Prostate gland (tissue), 2 donors: ENCODE measurements around the gene MYH15. TPM values are rescaled to one million over a fixed set of nuclear protein-coding genes. Genes with fewer than 3 reads are reported as not detected.

Experiments used
- DNase-seq: peaks from one replicate; pipeline ENCODE4 v3.0.0-alpha.2; 2019; ENCODE audit warnings: low spot score
- H3K27ac ChIP-seq, 2 donors: fragments of 200-600 bp; sonication (generic); 2 replicates each; pipeline ENCODE4 v1.5.1; 2017 to 2019
- H3K27me3 ChIP-seq: fragments of 200-600 bp; sonication (generic); replicated peaks from 2 replicates; pipeline ENCODE4 v1.5.1; 2019; ENCODE audit not compliant: insufficient read depth
- H3K36me3 ChIP-seq, 2 donors: fragments of 200-600 bp; sonication (generic); 1 replicate in 1 of 2; 2 replicates in 1 of 2; pipeline versions ENCODE4 v1.5.1 to v1.8.1; 2017 to 2019
- H3K4me1 ChIP-seq: fragments of 200-600 bp; sonication (generic); replicated peaks from 2 replicates; pipeline ENCODE4 v1.5.1; 2019
- H3K4me3 ChIP-seq, 2 donors: fragments of 200-600 bp; sonication (generic); 2 replicates each; pipeline ENCODE4 v1.5.1; 2017 to 2019
- H3K9me3 ChIP-seq: fragments of 200-600 bp; sonication (generic); 2 replicates; pipeline ENCODE4 v1.5.1; 2017
- CTCF ChIP-seq, 4 experiments: fragments of 200-600 bp in 2 of 4; fragments of 450-650 bp in 2 of 4; sonication (generic) in 2 of 4; IDR thresholded peaks; 1 replicate in 3 of 4; 2 replicates in 1 of 4; pipeline ENCODE4 v1.5.1; 2016 to 2019; ENCODE audit warnings: antibody characterized with exemption in 4 of 4, mild to moderate bottlenecking in 2 of 4, moderate library complexity in 2 of 4
- POLR2A ChIP-seq: fragments of 450-650 bp; IDR thresholded peaks from one replicate; pipeline ENCODE4 v1.6.1; 2016; ENCODE audit warnings: antibody characterized with exemption, mild to moderate bottlenecking
- POLR2AphosphoS5 ChIP-seq: sonication (generic); formaldehyde crosslinking; IDR thresholded peaks from one replicate; pipeline ENCODE4 v1.6.1; 2017; ENCODE audit warnings: antibody characterized with exemption
- WGBS: methylation state at CpG from one replicate; pipeline ENCODE4 v1.1.5; 2018; 5-methylcytosine and 5-hydroxymethylcytosine counted together
- intact Hi-C: fragments of 100-400 bp; cut with DNase I; formaldehyde crosslinking; loops from one replicate; pipeline ENCODE4 v1.14.2; 2022
- total RNA-seq, 2 donors: library from RNA; depleted of rRNA; stranded (reverse); fragments of >200 nt; gene quantifications; one replicate each; pipeline ENCODE4 v1.1.0, GENCODE V29; 2016

Gene MYH15
- total RNA-seq, 2 donors from 2014 or later, result 0.68 TPM

- DNase-seq, result no peak
- Histone ChIP-seq H3K27ac (no peak overlapping the region), H3K4me3 (no peak overlapping the region), H3K4me1 (no peaks in the 10 kb centered on the region), H3K27me3 (no peaks in the 10 kb centered on the region), H3K36me3 (no peaks in the 10 kb centered on the region), H3K9me3 (no peaks in the 10 kb centered on the region)
- TF ChIP-seq POLR2A (no peak), CTCF (IDR thresholded peaks at IDR 0.05) (no peak), POLR2AphosphoS5 (no peak)
- intact Hi-C loops, result no loop called here
Observed at GRCh38 chr3:108338901-108339545, 171.4 kb downstream of the MYH15 start.

GRCh38 chr3:108334701-108335100 is 175.7 kb downstream of the MYH15 start:
- 100% methylated on average over 1 of the region's 1 CpG for WGBS
- Histone ChIP-seq H3K4me3 (no peak overlapping the region), H3K27me3 (no peaks in the 10 kb centered on the region), H3K9me3 (no peaks in the 10 kb centered on the region), H3K27ac (no peak overlapping the region), H3K36me3 (no peaks in the 10 kb centered on the region), H3K4me1 (no peaks in the 10 kb centered on the region)
- no peak for TF ChIP-seq POLR2AphosphoS5
- TF ChIP-seq CTCF (IDR thresholded peaks at IDR 0.05), result no peak
- TF ChIP-seq POLR2A, result no peak
- intact Hi-C loops, result no loop called here
- DNase-seq, result no peak

GRCh38 chr3:108333961-108334360 is 176.4 kb downstream of the MYH15 start:
- Histone ChIP-seq H3K4me3 (no peak overlapping the region), H3K9me3 (no peaks in the 10 kb centered on the region), H3K36me3 (no peaks in the 10 kb centered on the region), H3K27me3 (no peaks in the 10 kb centered on the region), H3K4me1 (peaks cover 2% of the 10 kb centered on the region), H3K27ac (no peak overlapping the region)
- 97% methylated on average over 1 of the region's 1 CpG for WGBS
- TF ChIP-seq CTCF (IDR thresholded peaks at IDR 0.05), result no peak
- no peak for TF ChIP-seq POLR2AphosphoS5
- no peak for TF ChIP-seq POLR2A
- DNase-seq, result no peak
- intact Hi-C loops, result no loop called here

DNA sequence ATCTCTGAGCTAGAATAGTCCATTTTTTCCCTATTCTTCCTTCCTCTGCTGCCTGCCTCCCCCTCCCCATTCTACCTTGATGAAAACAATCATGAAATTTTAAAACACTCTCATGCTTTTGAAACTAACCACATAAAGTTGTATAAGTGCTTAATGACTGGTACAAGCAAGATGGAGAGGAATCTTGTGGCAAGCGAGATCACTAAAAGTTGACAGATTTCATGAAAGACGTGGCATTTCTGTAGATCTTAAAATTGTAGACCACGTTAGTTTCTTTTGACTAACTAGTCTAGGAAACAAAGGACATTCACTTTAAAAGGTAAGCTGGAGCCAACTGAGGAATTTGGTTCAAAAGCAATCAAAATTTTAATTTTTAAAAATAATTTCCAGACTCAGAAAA is 178.6 kb downstream of the MYH15 start:
- Histone ChIP-seq H3K4me1 (peaks cover 6% of the 10 kb centered on the region), H3K27me3 (no peaks in the 10 kb centered on the region), H3K36me3 (no peaks in the 10 kb centered on the region), H3K27ac (no peak overlapping the region), H3K4me3 (no peak overlapping the region), H3K9me3 (no peaks in the 10 kb centered on the region)
- DNase-seq, result no peak
- WGBS, result 90% methylated on average over 3 of the region's 3 CpGs
- intact Hi-C loops, result no loop called here
- TF ChIP-seq POLR2AphosphoS5, result no peak
- TF ChIP-seq POLR2A, result no peak
- TF ChIP-seq CTCF (IDR thresholded peaks at IDR 0.05), result no peak

Other genes starting within 250 kb of the MYH15 start
- 1 to 10 TPM in 1 of 2 donors, under 1 TPM in 1; 0.82 to 2.6 TPM for gene HHLA2, start 214.0 kb downstream of the MYH15 start, total RNA-seq
- 10 to 100 TPM in 1 of 2 donors, 1 to 10 TPM in 1; 2.0 to 13.8 TPM for gene CIP2A, start 78.8 kb upstream of the MYH15 start, total RNA-seq
- gene DZIP3, start 79.1 kb upstream of the MYH15 start, total RNA-seq, result 10 to 100 TPM in 1 of 2 donors, 1 to 10 TPM in 1; 9.8 to 22.2 TPM
- not detected for gene RETNLB, start 246.8 kb upstream of the MYH15 start, total RNA-seq